WERI-Rb-1 (cell line): ENCODE data around the gene STRAP.

Experiments used
- DNase-seq: peaks from one replicate; pipeline ENCODE4 v3.0.0-alpha.2; 2020
- H3K27ac ChIP-seq: fragments of 250-450 bp; sonication (Bioruptor Pico); 2 replicates; pipeline ENCODE4 v1.5.1; 2020; ENCODE audit warnings: mild to moderate bottlenecking, moderate library complexity
- H3K27me3 ChIP-seq: fragments of 250-450 bp; sonication (Bioruptor Pico); 2 replicates; pipeline ENCODE4 v1.5.1; 2021; ENCODE audit warnings: mild to moderate bottlenecking, low read depth, moderate library complexity; ENCODE audit not compliant: insufficient read depth, severe bottlenecking
- H3K36me3 ChIP-seq: fragments of 250-450 bp; sonication (Bioruptor Pico); 2 replicates; pipeline ENCODE4 v1.5.1; 2020; ENCODE audit warnings: mild to moderate bottlenecking, moderate library complexity
- H3K4me3 ChIP-seq: 2 replicates; pipeline ENCODE4 v1.5.1; 2011; ENCODE audit warnings: low read depth, mild to moderate bottlenecking, control low read depth, low read length
- H3K9me3 ChIP-seq: fragments of 250-450 bp; sonication (Bioruptor Pico); 2 replicates; pipeline ENCODE4 v1.5.1; 2021; ENCODE audit warnings: mild to moderate bottlenecking, moderate library complexity; ENCODE audit not compliant: severe bottlenecking
- CTCF ChIP-seq: IDR thresholded peaks from 2 replicates; pipeline ENCODE4 v1.5.1; 2011; ENCODE audit warnings: low read depth, mild to moderate bottlenecking, control low read depth, inconsistent platforms, low read length

Gene STRAP

GRCh38 chr12:15853877-15854276 is 28.3 kb upstream of the STRAP start:
- no peak for TF ChIP-seq CTCF
- H3K36me3 ChIP-seq = no peaks in the 10 kb centered on the region
- no peaks in the 10 kb centered on the region for H3K9me3 ChIP-seq
- H3K27ac ChIP-seq = no peak overlapping the region
- H3K4me3 ChIP-seq = no peak overlapping the region
- no peak for DNase-seq
- no peaks in the 10 kb centered on the region for H3K27me3 ChIP-seq

DNA sequence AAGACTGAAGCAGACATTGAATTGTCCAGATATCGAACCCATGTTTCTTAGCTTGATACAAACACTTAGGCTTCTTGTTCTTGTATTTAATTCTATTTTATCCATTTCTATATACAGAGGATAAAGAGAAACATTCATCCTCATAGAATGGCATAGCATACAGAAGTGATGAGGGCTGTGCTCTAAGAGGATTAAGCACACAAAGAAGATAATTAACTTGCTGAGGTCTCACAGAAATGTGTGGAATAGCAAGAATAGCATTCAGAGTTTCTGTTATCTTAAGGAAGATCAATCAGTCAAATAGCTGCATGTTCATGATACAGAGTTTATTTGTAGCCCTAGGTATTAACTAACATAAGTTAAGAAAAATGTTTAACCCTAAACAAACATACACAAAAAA is 27.3 kb upstream of the STRAP start:
- H3K36me3 ChIP-seq = no peaks in the 10 kb centered on the region
- no peaks in the 10 kb centered on the region for H3K27me3 ChIP-seq
- H3K27ac ChIP-seq = no peak overlapping the region
- no peak for TF ChIP-seq CTCF
- no peaks in the 10 kb centered on the region for H3K9me3 ChIP-seq
- no peak overlapping the region for H3K4me3 ChIP-seq
- no peak for DNase-seq

GRCh38 chr12:15855646-15856045 is 26.5 kb upstream of the STRAP start:
- H3K27ac ChIP-seq = no peak overlapping the region
- H3K27me3 ChIP-seq = no peaks in the 10 kb centered on the region
- no peak for TF ChIP-seq CTCF
- no peak overlapping the region for H3K4me3 ChIP-seq
- DNase-seq = no peak
- no peaks in the 10 kb centered on the region for H3K9me3 ChIP-seq
- H3K36me3 ChIP-seq = no peaks in the 10 kb centered on the region

DNA sequence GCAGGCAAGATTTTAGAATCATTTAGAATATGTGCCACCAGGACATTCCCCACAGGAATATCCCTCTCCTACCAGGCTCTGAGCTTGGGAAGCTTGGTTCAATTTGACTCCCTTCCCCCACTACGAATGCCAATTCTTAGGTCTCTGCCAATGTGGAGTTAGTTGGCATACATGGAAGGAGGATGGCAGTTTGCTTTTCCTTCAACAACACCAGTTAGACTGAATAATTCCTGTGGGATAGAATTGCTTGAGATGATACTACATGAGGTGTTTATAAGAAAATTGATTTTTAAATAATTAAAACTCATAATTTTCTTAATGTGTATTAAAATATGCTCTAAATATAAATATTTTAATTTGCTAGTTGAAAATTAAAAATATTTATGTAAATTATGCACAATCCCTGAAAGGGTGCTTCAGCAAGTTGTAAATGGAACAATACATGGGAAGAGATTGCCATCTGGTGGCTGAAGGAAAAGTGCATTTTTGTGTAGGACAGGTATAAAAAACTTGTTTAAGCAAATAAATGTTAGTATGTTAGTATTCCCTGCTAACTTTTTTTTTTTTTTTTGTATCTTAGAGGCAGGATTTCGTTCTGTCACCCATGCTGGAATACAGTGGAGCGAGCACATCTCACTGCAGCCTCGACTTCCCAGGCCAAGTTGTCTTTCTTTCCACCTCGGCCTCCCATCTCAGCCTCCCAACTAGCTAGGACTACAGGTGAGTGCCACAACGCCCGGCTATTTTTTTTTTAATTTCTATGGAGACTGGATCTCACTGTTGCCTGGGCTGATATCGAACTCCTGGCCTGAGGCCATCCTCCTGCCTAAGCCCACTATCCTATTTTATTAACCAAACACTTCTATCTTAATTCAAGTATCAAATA is 25.8 kb upstream of the STRAP start:
- Histone ChIP-seq H3K4me3 (no peak overlapping the region), H3K27ac (no peak overlapping the region), H3K27me3 (no peaks in the 10 kb centered on the region), H3K9me3 (no peaks in the 10 kb centered on the region), H3K36me3 (no peaks in the 10 kb centered on the region)
- peak; percentile 36; the same call in 1 of the 2 replicates for TF ChIP-seq CTCF
- DNase-seq = peak; percentile 43

DNA sequence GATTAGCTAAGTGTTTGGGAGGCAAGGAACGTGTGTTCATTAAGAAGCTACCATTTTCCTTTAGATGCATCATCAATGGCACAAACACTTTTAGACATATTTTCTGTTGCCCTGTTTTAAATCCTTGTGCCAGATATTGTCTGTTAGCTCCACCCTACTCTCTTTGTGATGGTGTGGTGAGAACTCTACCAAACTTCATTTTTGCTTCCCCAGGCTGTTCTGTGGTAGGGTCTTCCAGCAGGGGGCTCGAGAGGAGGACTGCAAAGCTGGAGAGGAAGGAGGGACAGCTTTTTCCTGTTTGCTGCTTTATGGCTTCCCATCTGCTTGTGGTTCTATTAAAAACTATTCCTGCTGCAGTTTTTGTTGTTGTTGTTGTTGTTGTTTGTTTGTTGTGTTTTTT is 23.8 kb upstream of the STRAP start:
- peak; percentile 19 for DNase-seq
- Histone ChIP-seq H3K27ac (no peak overlapping the region), H3K4me3 (no peak overlapping the region), H3K27me3 (no peaks in the 10 kb centered on the region), H3K36me3 (no peaks in the 10 kb centered on the region), H3K9me3 (no peaks in the 10 kb centered on the region)
- TF ChIP-seq CTCF = 0 out of 2 replicates have a peak, but pooled peaks have one; percentile 32
